ENCODE data around the gene OSTN. TPM values are rescaled to one million over a fixed set of nuclear protein-coding genes. Genes with fewer than 3 reads are reported as not detected.

Gene OSTN
- total and polyA plus RNA-seq, 9 of the 15 experiments (the other 6 are each of a cell fraction or from before 2014, with no cell fraction given): not detected

- TF ChIP-seq, protein P1, sequence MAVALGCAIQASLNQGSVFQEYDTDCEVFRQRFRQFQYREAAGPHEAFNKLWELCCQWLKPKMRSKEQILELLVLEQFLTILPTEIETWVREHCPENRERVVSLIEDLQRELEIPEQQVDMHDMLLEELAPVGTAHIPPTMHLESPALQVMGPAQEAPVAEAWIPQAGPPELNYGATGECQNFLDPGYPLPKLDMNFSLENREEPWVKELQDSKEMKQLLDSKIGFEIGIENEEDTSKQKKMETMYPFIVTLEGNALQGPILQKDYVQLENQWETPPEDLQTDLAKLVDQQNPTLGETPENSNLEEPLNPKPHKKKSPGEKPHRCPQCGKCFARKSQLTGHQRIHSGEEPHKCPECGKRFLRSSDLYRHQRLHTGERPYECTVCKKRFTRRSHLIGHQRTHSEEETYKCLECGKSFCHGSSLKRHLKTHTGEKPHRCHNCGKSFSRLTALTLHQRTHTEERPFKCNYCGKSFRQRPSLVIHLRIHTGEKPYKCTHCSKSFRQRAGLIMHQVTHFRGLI (CRISPR knock-in tag; IDR thresholded peaks at IDR 0.05): no peak
- TF ChIP-seq, protein P2, sequence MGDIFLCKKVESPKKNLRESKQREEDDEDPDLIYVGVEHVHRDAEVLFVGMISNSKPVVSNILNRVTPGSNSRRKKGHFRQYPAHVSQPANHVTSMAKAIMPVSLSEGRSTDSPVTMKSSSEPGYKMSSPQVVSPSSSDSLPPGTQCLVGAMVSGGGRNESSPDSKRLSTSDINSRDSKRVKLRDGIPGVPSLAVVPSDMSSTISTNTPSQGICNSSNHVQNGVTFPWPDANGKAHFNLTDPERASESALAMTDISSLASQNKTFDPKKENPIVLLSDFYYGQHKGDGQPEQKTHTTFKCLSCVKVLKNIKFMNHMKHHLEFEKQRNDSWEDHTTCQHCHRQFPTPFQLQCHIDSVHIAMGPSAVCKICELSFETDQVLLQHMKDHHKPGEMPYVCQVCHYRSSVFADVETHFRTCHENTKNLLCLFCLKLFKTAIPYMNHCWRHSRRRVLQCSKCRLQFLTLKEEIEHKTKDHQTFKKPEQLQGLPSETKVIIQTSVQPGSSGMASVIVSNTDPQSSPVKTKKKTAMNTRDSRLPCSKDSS (IDR thresholded peaks at IDR 0.05; ENCODE audit: low read depth, partially characterized antibody): no peak
- no peak for TF ChIP-seq RNF2 (IDR thresholded peaks at IDR 0.05)
- TF ChIP-seq SAP30 (IDR thresholded peaks at IDR 0.05; ENCODE audit: borderline replicate concordance, insufficient read depth, low read depth, low read length, poor library complexity, severe bottlenecking): no peak
- no peak for TF ChIP-seq DMBX1 (CRISPR knock-in tag; IDR thresholded peaks at IDR 0.05; ENCODE audit: borderline replicate concordance)
- no peak for TF ChIP-seq CC2D1A (IDR thresholded peaks at IDR 0.05)
- no peak for TF ChIP-seq MXI1 (IDR thresholded peaks at IDR 0.05; ENCODE audit: low read depth, low read length)
- TF ChIP-seq, protein P3, sequence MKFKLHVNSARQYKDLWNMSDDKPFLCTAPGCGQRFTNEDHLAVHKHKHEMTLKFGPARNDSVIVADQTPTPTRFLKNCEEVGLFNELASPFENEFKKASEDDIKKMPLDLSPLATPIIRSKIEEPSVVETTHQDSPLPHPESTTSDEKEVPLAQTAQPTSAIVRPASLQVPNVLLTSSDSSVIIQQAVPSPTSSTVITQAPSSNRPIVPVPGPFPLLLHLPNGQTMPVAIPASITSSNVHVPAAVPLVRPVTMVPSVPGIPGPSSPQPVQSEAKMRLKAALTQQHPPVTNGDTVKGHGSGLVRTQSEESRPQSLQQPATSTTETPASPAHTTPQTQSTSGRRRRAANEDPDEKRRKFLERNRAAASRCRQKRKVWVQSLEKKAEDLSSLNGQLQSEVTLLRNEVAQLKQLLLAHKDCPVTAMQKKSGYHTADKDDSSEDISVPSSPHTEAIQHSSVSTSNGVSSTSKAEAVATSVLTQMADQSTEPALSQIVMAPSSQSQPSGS (CRISPR knock-in tag; IDR thresholded peaks at IDR 0.05): no peak
- TF ChIP-seq ZNF239 (CRISPR knock-in tag; IDR thresholded peaks at IDR 0.05): no peak
Observed at GRCh38 chr3:191259486-191259885, 60.4 kb downstream of the OSTN start (continued).

Data from K562 (cell line).